ENCODE results near the gene PIK3CB.

The PIK3CB gene

GRCh38 chr3:138834596-138835396 lies at the start of gene PIK3CB:
TSS of gene PIK3CB (minus strand) at chr3:138834928. CDS start at chr3:138759343, 75,585 bp downstream.
- peak within 1 kb of the TSS; percentile 79 for H3K4me3 ChIP-seq (ENCODE audit: low read depth, low read length)
- no peak for DNase-seq (ENCODE audit: low read depth, low spot score)
- ChIA-PET CTCF (interaction anchor here (0.9 to 1.9 kb wide), 2 partner anchors 13 to 81 kb away, joined by 3 to 12 read pairs; no protein-coding TSS in a partner anchor), POLR2A (no interaction called here)
- TF ChIP-seq CTCF (IDR thresholded peaks at IDR 0.05; ENCODE audit: insufficient read depth, low read length, missing control alignments) = no peak

- TF ChIP-seq CTCF (IDR thresholded peaks at IDR 0.05; ENCODE audit: insufficient read depth, low read length, missing control alignments) = no peak
- CTCF ChIA-PET = interaction anchor here (1.0 to 2.3 kb wide), 2 partner anchors 35 to 41 kb away, joined by 3 to 9 read pairs; no protein-coding TSS in a partner anchor
- POLR2A ChIA-PET = interaction anchor here (0.7 to 0.8 kb wide), 2 partner anchors 17 to 34 kb away, joined by 3 read pairs; no protein-coding TSS in a partner anchor
- H3K4me3 ChIP-seq (ENCODE audit: low read depth, low read length) = no peak overlapping the region
- DNase-seq (ENCODE audit: low read depth, low spot score) = no peak
Measured at GRCh38 chr3:138881233-138881632, 46.5 kb upstream of the PIK3CB start.

GRCh38 chr3:138879541-138880380 lies 45.0 kb upstream of the PIK3CB start:
- no peak for TF ChIP-seq CTCF (IDR thresholded peaks at IDR 0.05; ENCODE audit: insufficient read depth, low read length, missing control alignments)
- POLR2A ChIA-PET = no interaction called here
- DNase-seq (ENCODE audit: low read depth, low spot score) = no peak
- CTCF ChIA-PET = interaction anchor here (1.0 to 2.3 kb wide), 2 partner anchors 36 to 40 kb away, joined by 3 to 9 read pairs; no protein-coding TSS in a partner anchor
- no peak overlapping the region for H3K4me3 ChIP-seq (ENCODE audit: low read depth, low read length)

- no peak for DNase-seq (ENCODE audit: low read depth, low spot score)
- CTCF ChIA-PET = interaction anchor here (1.0 kb wide), 1 partner anchor 39 kb away, joined by 3 read pairs; no protein-coding TSS in a partner anchor
- POLR2A ChIA-PET = no interaction called here
- TF ChIP-seq CTCF (IDR thresholded peaks at IDR 0.05; ENCODE audit: insufficient read depth, low read length, missing control alignments) = no peak
- no peak overlapping the region for H3K4me3 ChIP-seq (ENCODE audit: low read depth, low read length)
Measured at GRCh38 chr3:138877226-138877625, 42.5 kb upstream of the PIK3CB start.

GRCh38 chr3:138875754-138876664 lies 41.3 kb upstream of the PIK3CB start:
- CTCF ChIA-PET = interaction anchor here (2.7 kb wide), 1 partner anchor 40 kb away, joined by 13 read pairs; no protein-coding TSS in a partner anchor

More at GRCh38 chr3:138875754-138876664, 41.3 kb upstream of the PIK3CB start:
- no peak overlapping the region for H3K4me3 ChIP-seq (ENCODE audit: low read depth, low read length)
- POLR2A ChIA-PET = no interaction called here
- DNase-seq (ENCODE audit: low read depth, low spot score) = no peak
- TF ChIP-seq CTCF (IDR thresholded peaks at IDR 0.05; ENCODE audit: insufficient read depth, low read length, missing control alignments) = no peak
